Measurements from ENCODE around the gene CCDC85B.
"Not testable (repeated sequence)": the region's sequence is repeated elsewhere in the genome, so short reads cannot be mapped to it uniquely, and the experiment has no call there.

The CCDC85B gene

DNA sequence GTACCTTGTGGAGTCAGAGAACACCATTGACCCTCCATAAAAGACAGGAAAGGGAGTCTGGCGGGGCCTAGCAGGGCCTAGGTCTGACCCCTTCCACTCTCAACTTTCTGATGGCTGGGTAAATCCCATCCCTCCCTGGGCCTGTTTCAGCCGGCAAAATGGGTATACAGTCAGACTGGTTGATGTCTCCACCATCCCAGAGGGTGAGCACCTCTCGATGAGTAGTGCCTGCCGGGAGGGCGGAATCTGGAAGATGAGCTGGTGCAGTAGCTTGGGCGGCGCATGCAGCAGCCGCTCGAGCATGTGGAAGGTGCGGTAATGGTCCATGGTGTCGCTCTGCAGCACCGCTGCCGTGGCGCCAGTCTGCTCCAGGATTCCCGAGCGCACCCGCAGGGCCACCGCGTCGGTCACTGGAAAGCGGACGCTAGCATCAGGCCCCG, 2.7 kb upstream of the CCDC85B start:
- DNase-seq: no peak

DNA sequence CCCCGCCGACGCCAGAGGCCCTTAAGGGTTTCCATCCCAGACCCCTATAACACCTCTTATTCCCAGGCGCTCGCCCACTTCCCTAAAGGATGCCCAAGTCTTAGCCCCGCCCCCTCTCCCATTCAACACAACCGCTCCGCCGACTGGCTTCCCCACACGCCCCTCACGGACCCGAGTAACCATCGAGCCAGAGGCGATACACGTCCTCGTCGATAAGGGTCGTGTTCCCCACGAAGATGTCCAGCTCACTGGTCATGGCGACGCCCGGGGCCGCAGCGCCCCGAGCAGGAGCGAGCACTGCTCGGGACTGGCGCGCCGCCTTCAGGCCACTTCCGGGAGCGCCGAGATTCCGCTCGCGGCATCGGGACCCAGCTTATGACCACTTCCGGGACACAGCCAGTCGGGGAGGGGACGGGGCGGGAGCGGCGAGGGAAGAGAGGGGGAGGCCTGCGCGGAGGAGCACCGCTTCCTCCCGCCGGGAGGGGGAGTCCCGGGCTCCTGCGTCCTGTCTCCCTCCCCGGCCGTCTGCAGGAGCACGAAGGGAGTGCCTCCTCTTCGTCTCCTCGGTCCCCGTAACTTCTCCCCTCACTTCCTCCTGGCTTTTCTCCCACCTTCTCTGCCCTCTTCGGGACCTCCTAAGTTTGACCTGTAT, 2.2 kb upstream of the CCDC85B start, which contains the start of gene FIBP:
Gene FIBP (minus strand): TSS at position 309 of the 652 bp plus-strand sequence. CDS start 53 bp downstream, at position 256.
- peak; percentile 93 for DNase-seq

DNA sequence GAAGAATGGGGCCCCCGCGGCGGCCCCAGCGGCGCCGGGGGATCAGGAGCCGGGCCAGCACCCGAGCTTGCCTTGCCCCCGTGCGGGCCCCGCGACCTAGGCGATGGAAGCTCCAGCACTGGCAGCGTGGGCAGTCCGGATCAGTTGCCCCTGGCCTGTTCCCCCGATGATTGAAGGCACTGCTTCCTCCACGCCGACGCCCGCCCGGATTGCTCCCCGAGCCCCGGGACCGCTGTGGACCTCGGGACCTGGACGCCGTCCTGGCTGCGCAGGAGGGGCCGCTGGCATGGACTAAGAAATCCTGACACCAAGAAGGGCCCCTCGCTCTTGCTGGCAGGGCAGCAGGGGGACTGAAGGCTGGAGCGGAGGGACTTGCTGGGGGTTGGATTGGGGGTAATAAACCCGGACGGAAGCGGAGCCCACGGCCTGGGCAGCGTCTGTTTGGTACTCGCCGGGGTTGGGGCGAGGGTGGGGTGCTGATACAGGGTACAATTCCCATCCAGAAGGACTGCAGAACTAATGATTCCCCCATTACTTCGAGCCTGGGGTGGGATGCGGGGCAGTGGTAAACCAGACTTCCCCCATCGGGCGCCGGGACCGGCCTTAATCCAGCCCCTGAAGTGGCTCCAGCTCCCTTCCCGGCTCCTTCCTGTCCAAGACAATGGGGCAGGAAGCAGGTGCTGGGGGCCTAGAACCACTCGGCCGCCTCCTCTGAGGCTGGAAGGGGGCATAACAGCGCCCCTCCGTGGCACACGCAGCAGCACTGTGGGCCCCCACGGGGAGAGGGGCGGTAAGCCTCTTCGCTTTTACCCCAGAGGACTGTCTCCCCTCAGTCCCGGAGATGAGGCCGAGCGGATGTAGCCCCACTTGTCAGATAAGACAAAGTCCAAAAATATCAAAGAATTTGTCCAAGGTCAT, 1.0 kb downstream of the CCDC85B start:
- peak; percentile 41 for DNase-seq

DNA sequence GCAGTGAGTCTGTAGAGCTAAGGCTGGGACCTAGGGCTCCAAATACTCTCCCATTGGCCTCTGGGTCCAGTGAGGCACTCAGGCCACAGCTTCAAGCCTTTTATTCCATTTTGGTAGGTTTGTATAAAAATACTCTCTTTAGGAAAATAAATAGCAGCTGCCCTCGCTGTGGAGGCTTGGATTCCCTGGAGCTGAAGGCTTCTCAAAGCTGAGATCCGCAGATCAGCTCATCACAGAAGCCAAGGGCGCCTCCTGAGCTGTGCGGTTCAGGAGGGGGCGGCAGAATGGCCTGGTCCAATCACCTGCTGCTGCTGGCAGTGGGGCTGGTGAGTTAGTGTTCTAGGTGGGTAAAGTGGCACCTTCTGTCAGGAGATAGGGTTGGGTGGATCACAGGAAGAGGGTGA, 1.7 kb downstream of the CCDC85B start:
- DNase-seq: not testable (repeated sequence)

DNA sequence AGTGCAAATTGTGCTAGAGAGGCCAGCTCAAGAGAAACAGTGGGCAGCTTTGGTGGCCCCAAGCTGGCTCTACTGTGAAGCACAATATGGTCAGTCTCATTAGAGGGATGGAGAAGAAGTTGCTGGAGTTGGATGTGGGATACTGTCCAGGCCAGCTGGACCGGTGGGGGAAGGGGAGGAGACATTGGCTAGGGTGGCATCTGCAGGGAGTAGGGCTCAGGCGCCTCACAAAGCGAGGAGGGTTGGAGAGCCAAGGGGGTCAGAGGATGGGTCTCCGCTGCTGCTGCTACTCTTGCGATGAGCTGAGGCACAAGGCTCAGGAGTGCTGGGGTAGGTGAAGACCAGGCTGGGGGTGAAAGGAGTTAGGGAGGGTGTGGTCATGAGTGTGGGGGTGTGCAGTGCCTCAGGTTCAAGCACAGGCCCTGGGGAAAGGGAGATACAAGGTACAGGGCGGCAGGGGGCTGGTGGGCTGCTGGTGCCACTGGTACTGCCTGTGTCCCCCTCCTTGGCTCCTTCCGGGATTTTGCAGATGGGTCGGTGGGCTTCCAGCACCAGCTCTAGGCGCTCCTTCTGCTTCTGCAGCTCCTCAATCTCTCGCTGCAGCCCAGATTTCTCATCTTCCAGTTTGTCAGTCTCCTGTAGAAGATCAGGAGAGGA, 2.3 kb downstream of the CCDC85B start:
- DNase-seq: no peak

DNA sequence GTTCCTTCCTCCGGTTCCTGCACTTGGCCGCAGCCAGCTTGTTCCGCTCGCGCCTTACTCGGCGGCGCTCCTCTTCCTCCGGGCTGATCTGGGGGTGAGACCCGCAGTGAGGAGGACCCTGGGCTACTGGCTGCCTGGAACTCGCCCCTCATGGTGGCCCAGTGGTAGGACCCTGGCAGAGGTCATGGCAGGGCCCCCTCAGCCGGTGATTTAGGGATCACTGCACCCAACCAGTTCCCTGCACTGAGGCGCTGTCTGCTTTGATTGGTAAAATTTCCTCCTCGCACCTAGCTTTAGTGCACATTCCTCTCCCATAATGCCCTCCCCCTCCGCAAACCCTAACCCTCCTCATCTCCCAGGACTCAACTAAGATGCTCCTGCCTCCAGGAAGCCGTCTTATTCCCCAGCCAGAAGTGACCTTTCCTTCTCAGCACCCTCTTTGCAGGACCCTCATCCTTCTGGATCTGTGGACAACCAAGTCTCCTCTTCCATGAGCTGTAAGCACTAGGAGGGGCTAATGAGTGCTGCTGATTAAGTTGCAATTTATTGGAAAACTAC, 3.6 kb downstream of the CCDC85B start:
- DNase-seq: no peak

DNA sequence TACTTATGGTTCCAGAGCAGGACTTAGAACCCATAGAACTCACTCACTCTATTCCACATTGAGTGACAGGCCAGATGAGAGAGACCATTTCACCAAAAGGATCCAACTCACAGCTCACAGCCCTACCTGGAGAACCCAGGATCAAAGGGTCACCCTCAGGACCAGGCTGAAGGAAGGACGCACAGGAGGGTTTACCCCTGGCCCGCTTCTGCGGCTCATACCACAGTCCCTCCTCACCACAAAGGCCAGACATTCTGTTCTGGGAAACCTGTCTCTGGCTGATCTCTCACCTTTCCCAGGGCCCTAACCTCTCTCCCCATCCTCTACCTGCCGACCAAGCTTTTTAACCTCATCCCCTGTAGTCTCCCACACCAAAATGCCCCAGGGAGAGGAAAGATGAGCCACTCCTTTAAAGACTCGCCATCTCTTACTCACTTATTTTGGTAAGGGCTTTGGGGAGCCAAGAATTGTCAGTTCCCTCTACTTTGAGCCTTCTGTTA, 5.1 kb downstream of the CCDC85B start:
- no peak for DNase-seq

DNA sequence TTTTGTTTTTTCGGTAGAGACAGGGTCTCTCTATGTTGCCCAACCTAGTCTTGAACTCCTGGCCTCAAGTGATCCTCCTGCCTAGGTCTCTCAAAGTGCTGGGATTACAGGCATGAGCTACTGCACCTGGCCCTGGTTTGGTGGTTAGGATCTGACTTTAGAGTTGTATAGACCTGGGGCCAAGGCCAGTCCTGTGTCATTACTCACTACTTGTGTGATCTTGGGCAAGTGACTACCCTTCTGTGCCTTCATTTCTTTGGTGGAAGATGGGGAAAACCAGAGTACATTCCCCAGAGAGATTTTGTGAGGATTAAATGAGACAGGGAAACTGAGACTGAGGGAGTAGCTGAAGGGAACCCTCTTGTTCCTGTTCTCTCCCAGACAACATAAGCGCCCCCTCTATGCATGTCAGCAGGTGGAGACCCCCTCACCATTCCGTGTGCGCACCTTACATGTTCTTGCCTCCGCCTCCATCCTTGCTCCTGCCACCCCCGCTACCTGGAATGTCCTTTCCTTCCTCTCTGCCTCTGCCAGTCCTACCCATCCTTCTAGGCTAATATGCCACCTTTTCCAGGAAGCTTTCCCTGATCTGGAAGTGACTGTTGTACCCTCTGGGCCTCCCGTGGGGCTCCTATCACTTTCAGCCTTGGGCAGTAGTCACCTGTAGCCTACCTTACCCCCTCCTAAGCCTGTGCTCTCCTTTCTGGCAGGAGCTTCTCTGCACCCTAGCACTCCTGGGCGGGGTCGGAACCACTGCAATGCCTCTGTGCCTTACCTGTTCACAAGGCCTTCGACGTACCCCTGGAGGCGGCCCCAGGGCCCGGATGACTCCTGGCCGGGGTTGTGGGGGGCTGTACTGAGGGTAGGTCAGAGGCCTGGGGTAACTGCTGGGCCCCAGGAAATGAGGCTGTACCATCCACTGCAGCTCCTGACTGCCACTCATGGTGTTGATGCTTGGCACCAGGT, 5.8 kb downstream of the CCDC85B start:
- no peak for DNase-seq

DNA sequence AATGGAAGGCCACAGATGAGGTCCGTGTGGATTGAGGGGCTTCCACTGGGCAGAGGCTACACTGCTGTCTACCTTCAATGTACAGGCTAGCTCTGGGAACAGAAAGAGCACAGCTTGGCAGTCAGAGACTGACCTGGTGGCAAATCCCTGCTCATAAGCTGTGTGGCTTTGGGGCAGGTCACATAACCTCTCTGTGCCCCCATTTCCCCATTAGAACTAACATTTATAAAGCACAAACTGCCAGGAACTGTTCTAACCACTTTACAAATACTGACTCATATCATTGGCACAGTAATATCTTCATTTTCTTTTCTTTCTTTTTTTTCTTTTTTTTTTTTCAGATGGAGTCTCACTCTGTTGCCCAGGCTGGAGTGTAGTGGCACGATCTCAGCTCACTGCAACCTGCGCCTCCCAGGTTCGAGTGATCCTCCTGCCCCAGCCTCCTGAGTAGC, 6.6 kb downstream of the CCDC85B start:
- DNase-seq: no peak

DNA sequence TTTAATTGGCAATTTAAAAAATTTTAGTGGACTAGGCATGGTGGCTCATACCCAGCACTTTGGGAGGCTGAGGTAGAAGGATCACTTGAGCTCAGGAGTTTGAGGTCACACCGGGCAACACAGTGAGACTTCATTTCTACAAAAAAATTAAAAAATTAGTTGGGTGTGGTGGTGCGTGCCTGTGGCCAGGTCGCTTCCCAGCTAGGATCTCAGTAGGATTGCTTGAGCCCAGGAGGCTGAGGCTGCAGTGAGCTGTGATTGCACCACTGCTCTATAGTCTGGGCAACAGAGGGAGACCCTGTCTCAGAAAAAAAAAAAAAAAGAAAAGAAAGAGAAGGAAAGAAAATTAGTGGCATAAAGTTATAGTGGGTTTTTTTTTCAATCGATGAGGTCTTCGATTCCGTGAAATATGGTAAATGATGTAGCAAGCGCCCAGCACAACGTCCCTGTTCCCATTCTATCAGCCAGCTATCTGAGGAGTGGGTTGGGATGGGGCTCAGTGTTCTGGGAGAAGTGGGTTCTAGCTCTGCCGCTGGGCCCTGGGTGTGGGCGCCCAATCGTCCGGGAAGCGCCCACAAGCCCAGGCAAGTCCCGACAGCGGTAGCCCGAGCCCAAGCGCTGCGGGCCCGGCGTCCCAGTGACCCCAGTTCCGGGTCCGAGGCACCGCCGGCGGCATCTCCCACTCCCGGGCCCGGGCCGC, 8.3 kb downstream of the CCDC85B start:
- no peak for DNase-seq

DNA sequence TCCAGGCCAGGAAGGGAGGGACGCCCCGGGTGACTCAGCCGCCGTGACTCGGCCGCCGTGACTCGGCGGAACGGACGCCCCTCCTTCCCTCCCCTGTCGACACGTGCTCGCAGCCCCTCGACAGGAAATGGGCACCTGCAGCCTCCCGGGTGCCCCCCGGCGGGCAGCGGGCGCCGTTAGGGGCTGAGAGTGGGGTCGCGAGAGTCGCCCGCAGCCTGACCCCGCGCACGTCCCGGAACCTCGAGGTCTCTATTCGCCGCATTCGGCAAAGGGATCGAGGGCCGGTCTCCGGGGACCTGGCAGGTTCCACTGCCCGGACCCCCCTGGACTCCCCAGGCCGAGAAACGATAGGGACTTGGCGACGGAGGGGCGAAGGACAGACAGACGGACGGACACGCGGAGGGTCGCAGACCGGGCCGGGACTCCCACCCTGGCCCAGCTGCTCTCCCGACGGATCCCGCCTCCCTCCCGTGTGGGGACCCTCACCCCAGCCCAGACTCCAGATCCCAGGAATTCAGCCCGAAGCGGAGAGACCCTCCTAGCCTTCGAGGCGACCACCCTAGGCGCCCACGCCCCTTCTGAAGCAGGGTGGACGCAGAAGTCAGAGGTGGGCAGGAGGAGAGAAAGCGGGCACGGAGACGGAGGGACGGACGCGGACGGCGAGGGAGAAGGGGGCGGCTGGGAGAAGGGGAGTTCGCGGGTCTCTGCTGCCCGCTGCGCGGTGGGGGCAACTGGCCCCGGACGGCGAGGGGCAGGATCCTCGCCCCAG, 9.1 kb downstream of the CCDC85B start:
- DNase-seq: no peak

DNA sequence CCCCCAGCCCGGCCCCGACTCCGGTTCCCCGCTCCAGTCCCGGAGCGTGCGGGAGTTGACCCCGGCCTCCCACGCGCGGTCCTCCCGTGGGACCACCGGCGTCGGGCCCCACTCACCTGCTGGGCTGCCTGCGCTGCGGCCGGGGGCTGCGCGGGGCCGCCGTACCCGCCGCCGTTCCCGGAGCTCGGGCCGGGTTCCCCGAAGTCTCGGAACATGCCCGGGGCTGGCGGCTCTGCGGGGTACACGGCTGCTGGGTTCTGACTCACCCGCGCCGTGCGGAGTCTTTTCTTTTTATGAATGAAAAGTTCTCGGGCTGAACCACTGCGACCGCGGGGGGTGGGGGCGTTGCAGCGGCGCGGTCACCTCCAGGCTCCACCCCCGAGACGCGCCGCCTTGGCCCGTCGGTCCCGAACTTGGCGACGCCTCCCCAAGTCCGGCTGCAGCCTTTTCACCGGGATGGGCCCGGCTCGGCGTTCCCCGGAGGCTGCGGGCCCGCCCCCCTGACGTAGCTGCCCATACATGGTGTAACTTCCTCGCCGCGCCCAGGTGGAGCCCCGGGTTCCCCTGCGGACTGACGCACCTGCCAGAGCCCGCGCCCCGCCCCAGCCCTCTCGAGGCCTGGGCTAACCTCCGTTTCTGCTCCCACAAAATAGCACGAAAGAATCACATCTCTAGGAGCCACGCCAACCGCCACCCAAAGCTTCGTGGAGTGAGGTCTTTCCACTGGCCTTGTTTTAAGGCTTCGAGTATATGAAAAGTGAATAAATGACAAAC, 9.8 kb downstream of the CCDC85B start, which contains the start of gene FOSL1:
Gene FOSL1 (minus strand): TSS at position 264 of the 774 bp plus-strand sequence. CDS start 49 bp downstream, at position 215.
- peak; percentile 92 for DNase-seq

DNA sequence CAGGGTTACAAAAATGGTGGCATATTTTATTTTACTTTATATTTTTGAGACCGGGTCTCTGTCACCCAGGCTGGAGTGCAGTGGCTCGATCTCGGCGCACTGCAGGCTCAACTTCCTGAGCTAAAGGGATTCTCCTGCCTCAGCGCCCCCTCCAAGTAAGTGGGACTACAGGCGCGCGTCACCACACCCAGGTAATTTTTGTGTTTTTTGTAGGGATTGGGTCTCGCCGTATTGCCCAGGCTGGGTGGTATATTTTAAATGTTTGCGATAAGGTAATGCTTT, 10.4 kb downstream of the CCDC85B start:
- no peak for DNase-seq

DNA sequence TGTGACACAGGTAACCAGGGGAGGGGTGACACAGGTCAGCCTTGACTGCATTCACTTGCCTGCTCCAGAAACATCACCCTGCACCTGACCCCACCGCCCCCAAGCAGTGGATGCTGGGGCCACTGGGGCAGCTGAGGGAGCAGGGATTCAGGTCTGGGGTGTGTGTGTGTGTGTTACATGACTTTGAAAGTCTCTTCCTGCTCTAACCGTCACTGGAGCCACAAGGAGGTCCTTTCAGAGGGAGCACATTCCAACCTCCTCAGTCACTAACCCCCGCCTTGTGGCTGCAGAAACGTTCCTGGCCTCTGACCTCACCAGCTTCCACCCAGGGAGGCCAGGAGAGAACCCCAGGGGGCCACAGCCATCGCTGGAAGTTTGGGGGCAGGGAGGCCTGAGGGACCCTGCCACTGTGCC, 12.6 kb downstream of the CCDC85B start:
- no peak for DNase-seq

DNA sequence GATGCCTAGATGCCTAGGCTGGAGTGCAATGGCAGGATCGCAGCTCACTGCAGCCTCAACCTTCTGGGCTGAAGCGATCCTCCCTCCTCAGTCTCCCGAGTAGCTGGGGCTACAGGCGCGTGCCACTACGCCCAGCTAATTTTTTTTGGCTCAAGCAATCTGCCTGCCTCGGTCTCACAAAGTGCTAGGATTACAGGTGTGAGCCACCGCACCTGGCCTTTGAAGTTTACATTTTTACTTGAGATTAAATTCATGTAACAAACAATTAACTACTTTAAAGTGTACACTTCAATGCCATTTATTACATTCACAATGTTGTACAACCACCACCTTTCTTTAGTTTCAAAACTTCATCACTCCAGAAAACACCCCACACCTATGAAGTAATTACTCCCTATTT, 13.2 kb downstream of the CCDC85B start:
- DNase-seq: no peak

DNA sequence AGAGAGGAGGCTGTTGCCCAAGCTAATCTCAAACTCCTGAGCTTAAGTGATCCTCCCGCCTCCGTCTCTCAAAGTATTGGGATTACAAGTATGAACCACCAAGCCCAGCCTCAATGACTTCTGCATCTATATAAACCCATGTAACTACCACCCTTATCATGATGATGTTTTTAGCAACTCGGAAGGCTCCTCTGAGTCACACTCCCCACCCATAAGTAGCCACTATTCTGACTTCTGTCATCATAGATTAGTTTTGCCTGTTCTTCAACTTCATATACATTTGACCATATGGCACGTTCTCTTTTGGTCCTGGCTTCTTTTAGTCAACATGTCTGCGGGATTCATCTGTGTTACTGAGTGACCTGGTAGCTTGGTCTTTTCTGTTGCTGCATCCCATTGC, 16.1 kb downstream of the CCDC85B start:
- DNase-seq: no peak

DNA sequence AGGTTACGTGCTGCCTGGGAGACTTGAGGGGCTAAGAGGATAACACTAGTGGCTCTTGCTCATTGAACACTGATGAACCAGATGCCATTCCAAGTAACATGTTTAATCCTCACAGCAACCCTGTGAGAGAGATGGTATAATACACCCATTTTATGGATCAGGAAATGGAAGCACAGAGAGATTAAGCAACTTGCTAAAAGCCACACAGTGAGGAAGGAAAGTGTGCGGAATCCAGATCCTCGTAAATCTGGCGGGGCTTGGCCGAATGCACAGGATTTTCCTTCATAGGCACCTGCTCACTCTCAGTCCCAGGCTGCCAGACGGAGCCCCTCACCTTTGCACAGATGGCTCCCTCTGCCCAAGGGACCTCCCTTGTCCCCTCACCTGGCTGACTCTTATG, 17.4 kb downstream of the CCDC85B start:
- DNase-seq: no peak

DNA sequence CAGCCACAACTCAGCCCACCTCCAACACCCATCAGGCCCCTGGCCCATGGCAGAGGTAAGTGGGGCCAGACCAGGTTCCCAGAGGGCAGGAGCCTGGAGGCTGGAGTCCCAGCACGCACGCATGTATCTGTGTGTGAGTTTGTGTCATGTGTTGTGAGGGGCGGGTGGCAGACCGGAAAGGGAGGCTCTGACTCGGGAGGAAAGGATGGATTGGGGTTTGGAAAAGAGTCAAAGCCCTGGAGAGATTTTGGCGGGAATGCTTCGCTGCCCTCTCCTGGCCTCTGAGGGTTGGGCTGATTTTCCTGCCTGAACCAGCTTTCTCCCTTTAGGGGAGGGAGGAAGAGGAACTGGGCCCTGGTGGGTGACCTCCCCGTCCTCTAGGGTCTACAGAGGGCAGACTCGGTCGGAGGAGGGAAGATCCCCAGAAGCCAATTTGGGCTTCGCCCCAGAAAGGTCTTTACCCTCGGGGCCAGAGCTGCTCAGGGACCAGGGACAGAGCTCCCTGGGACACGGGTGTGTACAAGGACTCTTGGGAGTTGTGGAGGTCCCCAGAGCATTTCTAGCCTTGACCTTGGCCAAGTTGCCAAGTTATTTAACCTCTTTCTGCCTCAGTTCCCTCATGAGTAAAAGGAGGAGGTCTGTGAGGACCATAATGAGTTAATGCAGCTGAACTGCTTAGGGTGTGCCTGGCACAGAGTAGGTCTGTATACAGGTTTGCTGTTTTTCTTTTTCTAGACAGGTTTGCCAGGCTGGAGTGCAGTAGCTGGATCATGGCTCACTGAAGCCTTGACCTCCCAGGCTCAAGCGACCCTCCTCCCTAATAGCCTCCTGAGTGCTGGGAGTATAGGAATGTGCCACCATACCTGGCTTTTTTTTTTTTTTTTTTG, 21.5 kb downstream of the CCDC85B start:
- DNase-seq: peak; percentile 53
